GOT3 (cell line): ENCODE results near the gene UPP1.
"Not testable (repeated sequence)": the region's sequence is repeated elsewhere in the genome, so short reads cannot be mapped to it uniquely, and the experiment has no call there.

Experiments
- DNase-seq: peaks from one replicate; lab custom pipeline; 2025; ENCODE audit warnings: mixed read lengths; lab: John Stamatoyannopoulos, UW

UPP1 gene

GRCh38 chr7:48112401-48113165, 23.5 kb downstream of the UPP1 start:
- DNase-seq = no peak

DNA sequence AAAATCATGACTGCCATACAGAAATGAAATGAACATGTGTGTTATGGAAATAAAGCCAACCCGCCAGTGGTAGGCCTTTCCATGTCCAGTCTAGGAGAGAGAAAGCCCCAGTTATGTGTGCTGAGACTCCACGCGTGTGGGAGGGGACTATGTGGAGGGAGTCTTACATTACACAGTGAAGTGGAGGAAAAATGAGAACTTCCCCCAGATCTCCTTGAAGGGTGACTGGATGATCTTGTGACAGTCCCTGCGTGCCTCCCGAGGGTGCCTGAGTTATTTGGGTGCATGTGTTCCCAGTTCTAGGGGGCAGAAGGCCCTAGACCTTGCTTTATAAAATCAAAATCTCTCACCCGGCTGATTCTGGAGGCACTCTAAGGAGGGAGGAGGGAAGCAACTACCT, 24.2 kb downstream of the UPP1 start:
- no peak for DNase-seq

- DNase-seq = no peak
These were observed 25.1 kb downstream of the UPP1 start for GRCh38 chr7:48114115-48114514.

DNA sequence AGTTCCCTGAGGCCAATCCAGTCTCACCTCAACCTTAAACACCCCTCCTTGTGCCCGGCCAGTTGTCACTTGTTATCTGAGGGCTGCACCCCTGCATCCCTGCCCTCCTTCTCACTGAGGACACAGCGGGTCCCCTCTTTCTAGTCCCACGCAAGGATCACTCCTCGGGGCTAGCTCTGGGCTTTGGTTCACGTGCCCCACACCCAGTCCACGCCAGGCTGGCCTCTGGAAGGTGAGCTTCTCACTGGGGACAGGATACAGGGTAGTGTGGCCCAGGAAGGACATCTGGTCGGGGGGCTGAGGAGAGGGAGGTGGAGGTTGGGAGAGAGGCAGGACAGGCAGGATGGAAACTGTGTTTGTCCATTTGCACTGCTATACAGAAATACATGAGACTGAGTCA, 25.5 kb downstream of the UPP1 start:
- no peak for DNase-seq

GRCh38 chr7:48116043-48116442, 27.0 kb downstream of the UPP1 start:
- DNase-seq = no peak

DNA sequence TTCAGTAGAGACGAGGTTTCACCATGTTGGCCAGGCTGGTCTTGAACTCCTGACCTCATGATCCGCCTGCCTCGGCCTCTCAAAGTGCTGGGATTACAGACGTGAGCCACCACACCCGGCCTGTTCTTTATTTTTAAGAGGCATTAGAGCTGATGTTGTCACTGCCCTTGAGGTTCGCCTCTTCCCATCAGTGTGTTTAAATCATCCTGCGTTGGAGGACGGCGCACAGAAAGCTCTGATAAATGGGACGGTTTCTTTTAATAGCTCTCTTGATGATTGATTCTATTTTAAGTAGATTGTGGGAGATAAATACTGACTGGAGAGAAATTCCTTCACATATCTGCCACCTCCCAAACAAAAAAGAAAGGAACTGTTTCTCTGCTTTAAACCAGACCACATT, 29.0 kb downstream of the UPP1 start:
- no peak for DNase-seq

GRCh38 chr7:48120536-48120935, 31.5 kb downstream of the UPP1 start:
- not testable (repeated sequence) for DNase-seq

- DNase-seq = no peak
These were observed 37.0 kb downstream of the UPP1 start for GRCh38 chr7:48126037-48126436.

DNA sequence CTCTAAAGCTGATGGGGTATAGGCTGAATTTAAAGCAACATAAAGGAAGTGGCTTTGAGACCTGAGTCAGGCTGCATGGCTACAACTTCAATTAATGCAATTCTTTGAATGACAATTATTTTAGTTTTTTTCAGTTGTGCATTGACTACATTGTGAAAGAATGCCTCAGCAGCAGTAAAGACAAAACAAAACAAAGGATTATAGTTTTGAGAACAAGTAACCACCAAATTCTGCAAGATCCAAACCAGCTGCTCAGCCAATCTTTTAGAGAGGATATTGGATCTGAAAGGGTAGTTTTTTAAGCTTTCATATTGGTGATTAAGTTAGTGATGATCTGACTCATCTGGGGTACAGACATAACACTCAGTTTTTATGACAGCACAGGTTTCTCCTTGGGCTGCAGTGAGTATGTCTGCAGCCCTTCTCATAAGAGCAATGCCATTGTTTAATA, 41.6 kb downstream of the UPP1 start:
- DNase-seq = no peak

DNA sequence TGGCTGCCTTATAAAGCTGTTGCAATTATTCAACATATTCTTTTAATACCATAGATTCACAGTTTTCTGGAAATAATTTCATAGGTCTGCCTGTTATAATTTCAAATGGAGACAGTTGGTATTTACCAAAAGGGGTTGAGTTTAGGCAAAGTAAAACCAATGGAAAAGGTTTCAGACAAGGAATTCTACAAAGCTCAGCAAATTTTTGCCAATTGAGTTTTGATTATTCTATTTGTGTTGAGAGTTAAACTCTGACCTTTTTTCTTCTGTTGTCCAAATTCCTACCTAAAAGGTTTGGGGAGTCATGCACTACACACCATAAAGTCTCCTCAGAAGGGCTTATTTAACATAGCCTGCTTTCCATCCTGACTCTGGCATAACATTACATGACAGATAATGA, 43.7 kb downstream of the UPP1 start:
- DNase-seq = no peak

DNA sequence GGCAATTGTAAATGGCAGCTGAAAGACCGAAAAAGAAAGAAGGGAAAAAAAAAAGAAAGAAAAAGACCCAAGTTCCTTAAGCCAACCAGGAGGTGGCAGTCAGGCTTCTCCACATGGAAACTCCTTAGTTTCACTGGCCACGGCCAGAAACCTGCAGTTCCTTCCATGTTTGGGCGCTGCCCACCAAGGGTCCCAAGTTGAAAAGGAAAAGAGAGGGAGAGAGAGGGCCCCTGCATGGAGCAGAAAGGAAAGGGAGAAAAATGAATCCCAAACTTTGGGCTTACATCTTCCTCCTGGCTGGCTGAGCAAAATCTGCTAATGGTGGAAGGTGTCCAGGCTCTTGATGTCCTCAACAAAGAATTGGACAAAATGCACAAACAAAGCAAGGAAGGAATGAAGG, 50.4 kb downstream of the UPP1 start:
- DNase-seq = no peak

GRCh38 chr7:48140001-48140681, 51.1 kb downstream of the UPP1 start:
- DNase-seq = no peak

DNA sequence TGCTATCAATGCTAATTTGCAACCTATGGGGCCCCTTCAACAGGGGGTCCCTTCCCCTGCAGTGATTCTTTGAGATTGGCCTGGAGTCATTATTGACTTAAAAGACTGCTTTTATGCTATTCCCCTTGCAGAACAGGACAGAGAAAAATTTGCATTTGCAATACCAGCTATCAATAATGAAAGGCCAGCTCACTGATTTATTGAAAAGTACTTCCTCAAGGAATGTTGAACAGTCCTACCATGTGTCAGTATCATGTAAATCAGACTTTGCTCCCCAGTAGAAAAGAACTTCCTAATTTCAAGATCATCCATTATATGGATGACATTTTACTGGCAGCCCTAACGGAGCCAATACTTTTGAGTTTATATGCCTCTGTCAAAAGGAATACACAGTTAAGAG, 52.5 kb downstream of the UPP1 start:
- no peak for DNase-seq

DNA sequence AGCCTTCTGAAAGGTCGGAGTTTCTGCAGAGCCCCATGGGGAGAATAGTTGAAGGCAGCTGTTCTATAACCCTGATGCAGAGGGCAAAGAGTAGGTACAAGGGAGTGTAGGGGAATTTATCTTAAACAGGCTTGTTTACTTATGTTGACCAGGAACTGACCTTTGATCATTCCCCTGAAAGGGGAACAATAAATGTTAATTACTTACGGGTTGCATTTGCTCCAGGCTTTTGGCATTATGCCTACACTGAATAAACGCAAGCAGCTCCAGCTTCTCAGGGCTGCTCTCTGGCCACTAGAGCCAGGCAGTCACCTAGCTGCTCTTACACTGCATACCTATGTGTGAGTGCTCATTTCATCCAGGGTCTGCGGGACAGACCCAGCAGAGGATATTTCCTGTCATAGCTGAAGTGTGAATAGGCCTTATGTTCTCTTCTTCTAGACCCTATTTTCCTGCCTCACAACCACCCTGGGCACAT, 55.3 kb downstream of the UPP1 start:
- no peak for DNase-seq

- DNase-seq = no peak
These were observed 58.1 kb downstream of the UPP1 start for GRCh38 chr7:48147078-48147591.

DNA sequence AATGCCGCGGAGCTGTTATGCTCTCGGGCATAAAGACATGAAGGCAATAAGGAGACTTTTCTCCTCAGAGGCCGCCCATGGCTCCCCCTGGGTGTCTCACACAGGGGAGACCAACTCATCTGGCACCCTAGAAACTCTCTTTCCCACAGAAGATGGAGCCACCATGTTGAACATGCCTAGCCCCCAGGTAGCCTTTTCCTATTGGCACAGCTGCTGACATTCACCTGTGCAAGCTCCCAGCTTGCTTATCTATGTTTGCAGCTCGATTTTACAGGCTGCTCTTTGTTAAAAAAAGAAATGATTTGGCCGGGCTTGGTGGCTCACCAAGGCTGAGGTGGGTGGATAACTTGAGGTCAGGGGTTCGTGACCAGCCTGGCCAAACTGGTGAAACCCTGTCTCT, 58.6 kb downstream of the UPP1 start:
- not testable (repeated sequence) for DNase-seq

DNA sequence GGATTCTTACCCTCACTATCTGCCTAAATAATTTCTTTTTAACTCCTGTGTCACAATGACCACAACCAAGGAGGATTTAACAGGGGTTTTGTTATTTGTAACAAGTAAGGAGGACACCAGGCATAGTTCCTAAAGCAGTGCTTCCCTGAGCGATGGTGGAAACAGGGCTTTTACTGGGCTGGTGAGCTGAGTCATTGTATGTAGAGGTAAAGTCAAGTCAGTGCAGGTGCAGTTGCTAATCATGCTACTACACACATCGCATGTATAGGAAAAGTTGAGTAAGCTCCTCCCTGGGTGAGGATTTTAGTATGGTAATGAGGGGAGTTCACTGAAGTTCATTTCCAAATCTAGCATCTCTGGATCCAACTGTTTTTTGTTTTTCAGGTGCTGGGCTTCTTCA, 59.2 kb downstream of the UPP1 start:
- DNase-seq = no peak

GRCh38 chr7:48149058-48149457, 60.0 kb downstream of the UPP1 start:
- no peak for DNase-seq

DNA sequence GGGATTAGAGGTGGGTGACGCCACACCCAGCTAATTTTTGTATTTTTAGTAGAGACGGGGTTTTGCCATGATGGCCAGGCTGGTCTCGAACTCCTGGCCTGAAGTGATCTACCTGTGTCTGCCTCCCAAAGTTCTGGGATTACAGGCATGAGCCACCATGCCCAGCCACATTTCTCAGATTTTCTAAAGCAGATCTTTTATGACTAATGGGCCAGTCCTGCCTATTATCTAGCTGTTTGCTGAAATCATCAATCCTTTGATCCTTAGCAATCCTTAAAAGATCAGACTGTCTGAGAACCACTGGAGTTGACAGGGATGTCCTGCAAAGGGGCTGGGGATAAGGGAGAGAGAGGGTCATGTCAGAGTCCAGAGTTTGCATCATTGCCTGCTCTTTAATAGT, 61.0 kb downstream of the UPP1 start:
- DNase-seq = no peak

- DNase-seq = no peak
These were observed 65.8 kb downstream of the UPP1 start for GRCh38 chr7:48154792-48155413.
